GM18502 (cell line): ENCODE results near the gene SKAP1.

ENCODE experiments used
- ATAC-seq: cut with Tn5 transposase; IDR thresholded peaks from one replicate; pipeline ENCODE4 v1.9.1; 2021; ENCODE audit warnings: mild to moderate bottlenecking; ENCODE audit not compliant: unreplicated experiment, poor library complexity

Gene SKAP1

DNA sequence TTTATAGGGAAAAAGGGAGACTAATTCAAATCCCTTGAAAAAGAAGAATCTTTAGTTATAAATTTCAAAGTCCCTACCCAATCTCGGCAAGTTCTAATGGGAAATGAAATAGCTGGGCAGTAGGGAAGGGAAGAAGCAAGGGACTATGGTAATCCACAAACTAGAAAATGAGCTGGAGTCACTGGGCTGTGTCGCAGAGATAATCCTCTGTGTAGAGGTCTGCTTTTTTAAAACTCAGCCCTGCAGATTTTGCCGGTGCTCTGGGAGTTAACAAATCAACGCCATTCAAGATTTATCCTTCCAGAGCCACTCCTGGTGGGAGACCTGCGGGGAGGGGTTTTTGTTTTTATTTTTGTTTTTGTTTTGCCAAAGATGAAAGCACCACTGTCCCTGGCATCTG lies 301.6 kb downstream of the SKAP1 start:
- ATAC-seq, result no peak

- ATAC-seq, result no peak
Observed at GRCh38 chr17:48127371-48128051, 302.5 kb downstream of the SKAP1 start.

DNA sequence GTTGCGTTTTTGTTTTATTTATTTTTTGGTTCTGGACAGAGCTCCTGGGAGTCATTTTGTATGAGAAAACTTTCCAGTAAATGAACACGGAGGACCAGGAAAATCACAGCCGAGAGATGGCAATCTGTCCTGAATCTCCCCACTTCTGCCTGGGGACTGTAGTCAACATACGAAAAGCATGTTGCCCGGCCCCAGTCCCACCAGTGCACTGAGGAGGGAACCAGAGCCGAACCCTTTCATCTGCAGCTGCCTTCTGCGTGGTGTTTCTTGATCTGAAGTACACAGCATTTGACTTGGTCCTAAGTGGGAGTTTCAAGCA lies 303.5 kb downstream of the SKAP1 start:
- ATAC-seq, result no peak

- no peak for ATAC-seq
Observed at GRCh38 chr17:48125829-48126531, 304.0 kb downstream of the SKAP1 start.

- ATAC-seq, result no peak
Observed at GRCh38 chr17:48123776-48124388, 306.1 kb downstream of the SKAP1 start.

DNA sequence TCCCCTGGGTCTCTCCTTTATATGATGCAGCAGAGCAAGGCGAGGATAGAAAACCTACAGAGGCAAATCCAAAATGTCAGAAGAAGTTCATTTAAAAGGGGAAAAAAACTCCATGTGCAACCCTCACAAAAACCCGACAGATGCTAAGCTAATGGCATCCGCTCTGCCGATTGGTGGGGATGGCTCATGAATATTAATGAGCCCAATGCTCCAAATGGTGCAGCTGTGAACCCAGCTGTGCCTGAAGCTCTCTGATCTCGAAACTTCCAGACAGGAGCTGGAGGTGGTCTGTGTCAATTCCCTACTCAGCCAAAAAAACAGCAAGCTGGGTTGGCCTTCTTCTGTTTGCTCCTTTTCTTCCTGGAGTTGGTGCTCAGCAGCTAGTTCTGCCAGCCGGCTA lies 306.9 kb downstream of the SKAP1 start:
- ATAC-seq, result no peak

DNA sequence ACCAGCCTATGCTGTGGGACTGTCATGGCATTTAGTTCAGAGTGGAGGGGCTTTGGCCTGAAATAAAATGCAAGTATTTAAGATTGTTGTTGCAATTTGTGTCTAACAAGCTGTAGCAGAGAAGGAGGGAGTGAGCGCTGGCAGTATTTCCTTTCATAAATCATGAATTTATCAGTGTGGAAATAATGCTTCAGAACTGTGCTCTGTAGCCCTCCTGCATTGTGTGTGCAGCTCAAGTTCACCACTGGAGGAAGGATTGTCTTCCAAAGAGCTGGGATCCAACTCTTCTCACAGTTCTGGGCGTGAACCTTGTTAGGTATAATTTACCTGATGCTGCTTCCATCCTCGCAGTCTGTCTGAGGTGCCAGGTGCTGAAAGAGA lies 307.4 kb downstream of the SKAP1 start:
- ATAC-seq, result no peak

- ATAC-seq, result no peak
Observed at GRCh38 chr17:48121923-48122664, 307.9 kb downstream of the SKAP1 start.

DNA sequence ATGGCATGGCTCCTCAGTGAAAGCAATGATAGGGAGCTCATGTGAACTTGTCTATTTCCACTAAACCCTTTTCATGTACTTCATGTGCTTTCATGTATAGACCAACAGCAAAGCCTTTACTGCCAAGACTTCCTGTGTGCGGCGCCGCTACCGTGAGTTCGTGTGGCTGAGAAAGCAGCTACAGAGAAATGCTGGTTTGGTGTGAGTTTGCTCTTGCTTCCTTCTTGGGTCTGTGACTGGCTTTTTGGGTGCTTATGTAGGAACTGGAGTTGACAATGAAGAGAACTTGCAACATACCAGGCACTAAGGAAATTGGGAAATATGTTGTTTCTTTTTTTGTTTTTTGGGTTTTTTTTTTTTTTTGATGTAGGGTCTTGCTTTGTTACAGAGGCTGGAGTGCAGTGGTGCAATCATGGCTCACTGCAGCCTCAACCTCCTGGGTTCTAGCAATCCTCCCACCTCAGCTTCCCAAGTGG lies 316.8 kb downstream of the SKAP1 start:
- ATAC-seq, result no peak

- ATAC-seq, result no peak
Observed at GRCh38 chr17:48111937-48112241, 318.1 kb downstream of the SKAP1 start.

- no peak for ATAC-seq
Observed at GRCh38 chr17:48110761-48111160, 319.3 kb downstream of the SKAP1 start.

- peak; percentile 76 for ATAC-seq
Observed at GRCh38 chr17:48107137-48108055, 322.6 kb downstream of the SKAP1 start, which contains the start of gene SNX11. Gene SNX11 (plus strand): TSS chr17:48107766. CDS start chr17:48112044, 4,278 bp downstream.

- ATAC-seq, result no peak
Observed at GRCh38 chr17:48106802-48107136, 323.2 kb downstream of the SKAP1 start.

- ATAC-seq, result no peak
Observed at GRCh38 chr17:48104440-48104839, 325.6 kb downstream of the SKAP1 start.

DNA sequence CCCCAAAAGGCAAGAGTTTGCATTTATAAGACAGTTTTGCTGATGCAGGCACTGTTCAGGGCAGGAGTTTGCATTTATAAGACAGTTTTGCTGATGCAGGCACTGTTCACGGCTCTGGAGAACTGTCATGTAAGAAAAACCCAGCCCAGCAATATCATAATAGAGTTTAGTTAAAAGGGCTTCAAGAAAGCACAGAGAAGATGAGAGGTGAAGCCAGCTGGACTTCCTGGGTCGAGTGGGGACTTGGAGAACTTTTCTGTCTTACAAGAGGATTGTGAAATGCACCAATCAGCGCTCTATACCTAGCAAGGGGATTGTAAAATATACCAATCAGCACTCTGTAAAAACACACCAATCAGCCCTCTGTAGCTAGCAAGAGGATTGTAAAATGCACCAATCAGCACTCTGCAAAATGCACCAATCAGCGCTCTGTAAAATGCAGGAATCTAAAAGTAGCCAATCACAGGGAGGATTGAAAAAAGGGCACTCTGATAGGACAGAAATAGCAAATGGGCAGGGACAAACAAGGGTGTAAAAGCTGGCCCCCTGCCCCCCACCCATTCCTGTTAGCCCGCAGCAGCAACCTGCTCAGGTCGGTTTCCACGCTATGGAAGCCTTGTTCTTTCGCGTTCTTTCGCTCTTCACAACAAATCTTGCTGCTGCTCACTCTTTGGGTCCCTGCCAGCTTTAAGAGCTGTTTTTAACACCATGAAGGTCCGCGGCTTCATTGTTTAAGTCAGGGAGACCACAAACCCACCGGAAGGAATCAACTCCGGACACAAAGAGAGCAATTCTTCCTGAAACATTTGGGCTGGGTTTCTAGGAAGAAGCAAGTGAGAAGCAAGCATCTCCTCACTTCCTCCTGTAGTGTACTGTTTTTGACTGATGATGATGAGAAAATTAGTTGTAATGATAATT lies 327.0 kb downstream of the SKAP1 start:
- no peak for ATAC-seq

GRCh38 chr17:48102043-48102750 lies 327.8 kb downstream of the SKAP1 start:
- ATAC-seq, result no peak

DNA sequence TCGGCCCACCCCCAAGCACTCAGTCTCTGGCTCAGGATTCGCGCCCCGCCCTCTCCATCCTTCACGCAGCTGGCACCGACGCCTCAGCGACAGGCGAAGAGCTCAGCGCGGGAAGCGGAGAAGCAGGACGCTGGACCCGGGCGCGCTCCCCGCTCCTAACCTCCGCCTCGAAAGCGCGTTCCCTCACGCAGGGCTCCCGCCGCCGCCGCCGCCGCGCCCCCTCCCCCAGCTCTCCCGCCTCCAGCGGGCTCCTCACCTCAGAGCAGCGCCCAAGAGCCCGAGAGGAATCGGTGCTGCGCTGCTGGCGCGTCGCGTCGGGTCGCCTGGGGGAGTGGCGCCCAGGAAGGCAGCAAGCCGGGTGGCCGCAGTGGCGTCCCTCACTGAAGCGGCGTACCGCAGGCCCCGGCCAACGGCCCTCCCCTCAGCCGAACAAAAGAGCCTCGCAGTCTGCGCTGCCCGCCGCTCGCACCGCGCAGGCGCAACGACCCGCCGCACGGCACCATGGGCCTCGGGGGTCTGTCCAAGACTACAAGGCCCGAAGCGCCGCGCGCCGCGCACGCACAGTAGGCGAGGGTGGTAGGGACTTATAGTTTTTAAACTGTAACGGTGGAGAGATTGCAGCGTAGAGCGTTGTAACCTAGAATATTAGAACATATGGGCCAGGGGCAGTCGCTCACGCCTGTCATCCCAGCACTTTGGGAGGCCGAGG lies 328.8 kb downstream of the SKAP1 start, which contains the start of gene CBX1:
Gene CBX1 (minus strand): TSS at position 467 of the 709 bp plus-strand sequence. CDS start 24,474 bp downstream, outside the sequence.
- ATAC-seq, result peak; percentile 87

- peak; percentile 8 for ATAC-seq
Observed at GRCh38 chr17:48100591-48101011, 329.4 kb downstream of the SKAP1 start.
